CD4-positive, alpha-beta T cell treated with Interleukin-4 for 4 hours (primary cell): Measurements from ENCODE around the gene ATP1A3.
A peak's percentile ranks its signal among the peaks of the same experiment; 100 is the strongest.
"Not testable (repeated sequence)": the region's sequence is repeated elsewhere in the genome, so short reads cannot be mapped to it uniquely, and the experiment has no call there.

Experiments used
- DNase-seq: peaks from one replicate; pipeline ENCODE4 v3.0.0-alpha.2; 2020

The ATP1A3 gene

DNA sequence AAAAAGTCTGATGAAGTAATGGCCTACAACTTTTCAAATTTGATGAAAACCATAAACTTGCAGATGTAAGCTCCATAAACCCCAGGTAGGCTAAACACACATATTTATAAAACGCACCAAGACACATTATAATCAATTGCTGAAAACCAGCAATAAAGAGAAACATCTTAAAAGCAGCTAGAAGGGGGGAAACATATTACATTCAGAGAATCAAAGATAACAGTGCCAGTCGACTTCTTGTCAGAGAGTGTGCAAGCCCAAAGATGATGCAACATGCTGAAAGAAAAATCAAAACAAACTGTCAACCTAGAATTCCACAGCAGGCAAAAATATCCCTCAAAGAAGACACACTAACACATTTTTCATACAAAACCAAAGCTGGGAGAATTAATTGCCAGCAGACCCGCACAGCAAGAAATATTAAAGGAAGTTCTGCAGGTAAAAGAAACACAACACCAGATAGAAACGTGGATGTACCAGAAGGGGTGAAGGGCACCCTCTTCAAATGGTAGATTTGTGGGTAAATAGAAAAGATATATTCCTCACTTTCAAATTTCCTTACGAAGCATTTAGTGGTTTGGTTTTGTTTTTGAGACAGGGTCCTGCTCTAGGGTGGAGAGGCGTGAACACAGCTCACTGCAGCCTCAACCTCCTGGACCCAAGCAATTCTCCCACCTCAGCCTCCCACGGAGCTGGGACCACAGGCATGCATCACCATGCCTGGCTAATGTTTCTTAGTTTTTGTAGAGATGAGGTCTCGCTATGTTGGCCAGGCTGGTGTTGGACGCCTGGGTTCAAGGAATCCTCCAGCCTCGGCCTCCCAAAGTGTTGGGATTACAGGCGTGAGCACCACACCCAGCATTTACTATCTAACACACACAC, 16.5 kb upstream of the ATP1A3 start:
- DNase-seq = no peak

DNA sequence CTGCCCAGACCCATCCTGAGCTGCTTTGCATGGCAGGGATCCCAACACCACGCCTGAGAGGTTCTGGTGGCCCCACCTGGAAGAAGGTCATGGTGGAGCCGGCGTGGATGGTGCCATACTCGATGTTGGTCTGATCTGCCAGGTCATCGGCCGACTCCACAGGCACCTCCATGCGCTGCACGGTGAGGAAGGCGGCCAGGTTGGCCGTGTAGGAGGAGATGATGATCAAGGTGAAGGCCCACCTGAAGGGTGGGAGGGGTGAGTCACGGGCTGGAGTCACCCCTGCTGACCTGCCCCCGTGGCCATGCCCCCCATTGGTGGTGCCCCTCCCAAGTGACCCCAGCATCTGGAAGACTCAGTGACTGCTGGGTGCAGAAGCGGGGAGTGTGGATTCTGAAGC, 12.5 kb upstream of the ATP1A3 start:
- DNase-seq = no peak

DNA sequence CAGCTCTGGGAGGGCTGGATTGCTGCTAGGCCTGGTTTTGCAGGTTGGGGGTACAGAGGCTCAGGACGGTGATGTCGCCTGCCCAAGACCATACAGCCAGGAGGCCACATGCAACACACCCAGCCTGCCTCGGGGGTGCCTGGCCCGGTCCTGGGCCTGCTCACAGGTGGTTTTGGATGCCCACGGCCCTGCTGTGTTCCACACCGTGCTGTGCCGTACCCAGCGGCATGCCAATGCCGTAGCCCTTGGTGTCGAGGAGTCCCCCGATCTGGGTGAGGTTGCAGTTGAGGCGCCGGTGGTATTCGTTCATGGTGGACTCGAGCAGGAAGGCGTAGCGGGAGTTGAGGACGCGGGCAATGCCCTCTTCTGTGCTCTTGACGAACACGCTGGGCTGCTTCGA, 11.5 kb upstream of the ATP1A3 start:
- no peak for DNase-seq

DNA sequence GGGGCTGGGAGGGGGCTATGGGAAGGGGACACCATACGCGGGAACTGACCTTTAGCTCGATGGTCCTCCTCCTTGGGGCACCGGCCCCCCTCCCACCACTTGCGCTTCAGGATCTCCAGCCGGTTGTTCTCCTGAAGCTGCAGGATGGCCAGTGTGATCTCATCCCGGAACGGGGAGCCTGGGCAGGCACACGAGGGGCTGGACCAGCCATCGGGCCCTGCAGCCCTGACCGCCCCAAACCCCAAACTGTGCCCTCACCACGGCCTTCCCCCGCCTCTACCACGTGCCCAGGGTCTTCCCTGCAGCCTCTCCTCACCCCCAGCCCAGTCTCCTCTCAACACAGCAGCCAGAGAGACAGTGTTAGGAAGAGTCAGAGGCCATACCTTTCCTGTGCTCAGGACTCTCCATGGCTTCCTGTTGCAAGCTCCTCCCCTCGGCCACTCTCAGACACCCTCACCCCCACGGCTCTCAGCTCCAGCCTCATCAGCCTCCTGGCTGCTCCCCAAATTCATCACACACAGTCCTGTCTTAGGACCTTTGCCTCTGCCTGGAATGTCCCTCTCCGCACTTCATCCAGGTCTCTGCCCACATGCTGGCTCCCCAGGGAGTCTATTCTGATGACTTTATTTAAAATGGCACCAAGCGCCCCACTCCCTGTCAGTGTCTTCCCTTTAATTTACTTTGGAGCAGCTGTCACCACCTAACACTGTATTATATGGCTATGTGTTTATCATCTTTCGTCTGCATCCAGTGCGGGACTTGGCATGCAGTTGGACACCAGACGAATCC, 9.7 kb upstream of the ATP1A3 start:
- DNase-seq = no peak

- no peak for DNase-seq
These were observed 5.8 kb upstream of the ATP1A3 start for GRCh38 chr19:41999878-42000208.

- no peak for DNase-seq
These were observed 5.2 kb upstream of the ATP1A3 start for GRCh38 chr19:41999071-41999877.

- DNase-seq = no peak
These were observed 4.4 kb upstream of the ATP1A3 start for GRCh38 chr19:41998246-41999020.

GRCh38 chr19:41997851-41998229, 3.8 kb upstream of the ATP1A3 start:
- DNase-seq = no peak

- peak; percentile 4 for DNase-seq
These were observed 3.3 kb upstream of the ATP1A3 start for GRCh38 chr19:41997121-41997850.

GRCh38 chr19:41995959-41996797, 2.1 kb upstream of the ATP1A3 start:
- DNase-seq = no peak

DNA sequence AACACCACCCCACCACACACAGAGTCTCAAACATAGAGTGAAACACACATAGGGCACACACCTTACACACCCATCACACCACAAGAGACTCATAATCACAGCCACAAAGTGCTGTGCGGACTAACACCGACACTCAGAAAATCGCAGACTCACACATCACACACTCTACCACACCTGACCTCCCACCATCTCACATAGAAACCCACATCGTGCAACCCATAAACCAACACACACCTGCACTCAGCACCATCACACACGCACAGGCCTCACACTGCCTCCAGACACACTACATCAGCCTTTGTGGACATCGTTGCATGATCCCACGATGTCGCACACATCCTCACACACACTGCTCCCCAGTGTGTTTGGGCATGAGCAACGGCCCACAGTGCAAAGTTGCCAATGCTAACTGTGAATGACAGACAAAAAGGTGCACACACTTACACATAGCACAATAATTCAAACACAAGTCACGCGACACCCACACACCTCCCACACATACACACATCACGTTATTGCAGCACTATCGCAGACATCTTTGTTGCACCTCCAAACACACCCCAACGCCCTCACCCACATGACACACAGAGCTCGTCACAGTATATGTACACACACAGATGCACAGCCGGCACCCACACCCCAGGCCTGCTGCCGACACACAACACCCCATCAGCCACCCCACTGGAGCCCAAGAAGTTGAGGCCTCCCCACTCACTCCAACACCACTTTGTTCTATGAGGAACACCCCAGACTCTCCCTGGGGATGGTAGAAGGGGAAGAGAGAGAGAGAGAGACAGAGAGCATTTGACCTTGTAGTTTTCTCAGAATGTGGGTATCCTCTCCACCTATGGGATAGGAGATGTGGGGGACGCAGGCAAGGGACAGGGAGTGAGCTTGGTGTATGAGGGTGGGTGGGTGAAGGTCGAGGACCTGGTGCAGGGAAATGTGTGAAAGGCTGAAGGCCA, 1.2 kb upstream of the ATP1A3 start:
- no peak for DNase-seq

- no peak for DNase-seq
These were observed 516 bp upstream of the ATP1A3 start for GRCh38 chr19:41994521-41994971.

DNA sequence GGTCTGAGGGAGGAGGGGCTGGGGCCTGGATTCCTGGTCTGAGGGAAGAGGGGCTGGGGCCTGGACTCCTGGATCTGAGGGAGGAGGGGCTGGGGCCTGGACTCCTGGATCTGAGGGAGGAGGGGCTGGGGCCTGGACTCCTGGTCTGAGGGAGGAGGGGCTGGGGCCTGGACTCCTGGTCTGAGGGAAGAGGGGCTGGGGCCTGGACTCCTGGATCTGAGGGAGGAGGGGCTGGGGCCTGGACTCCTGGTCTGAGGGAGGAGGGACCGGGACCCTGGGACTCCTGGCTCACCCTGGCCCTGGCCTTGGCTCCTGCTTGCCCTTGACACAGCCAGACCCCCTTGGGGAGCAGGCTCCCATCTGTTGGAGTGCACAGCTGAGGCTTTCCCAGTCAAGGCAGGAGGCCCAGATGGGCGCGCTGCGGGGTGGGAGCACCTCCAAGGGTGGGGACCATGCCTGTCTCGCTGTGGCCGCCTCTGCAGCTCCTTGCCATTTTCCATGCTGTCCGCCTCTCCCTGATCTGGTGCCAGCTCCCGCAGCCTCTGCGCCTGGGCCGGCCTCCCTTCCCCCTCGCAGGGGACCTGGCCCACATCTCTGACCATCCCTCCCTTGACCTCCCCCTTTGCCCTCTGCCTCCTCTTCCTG, 2.0 kb downstream of the ATP1A3 start:
- DNase-seq = not testable (repeated sequence)

GRCh38 chr19:41991025-41991424, 3.0 kb downstream of the ATP1A3 start:
- no peak for DNase-seq

- DNase-seq = no peak
These were observed 3.4 kb downstream of the ATP1A3 start for GRCh38 chr19:41990615-41991014.

- no peak for DNase-seq
These were observed 4.0 kb downstream of the ATP1A3 start for GRCh38 chr19:41990028-41990427.

DNA sequence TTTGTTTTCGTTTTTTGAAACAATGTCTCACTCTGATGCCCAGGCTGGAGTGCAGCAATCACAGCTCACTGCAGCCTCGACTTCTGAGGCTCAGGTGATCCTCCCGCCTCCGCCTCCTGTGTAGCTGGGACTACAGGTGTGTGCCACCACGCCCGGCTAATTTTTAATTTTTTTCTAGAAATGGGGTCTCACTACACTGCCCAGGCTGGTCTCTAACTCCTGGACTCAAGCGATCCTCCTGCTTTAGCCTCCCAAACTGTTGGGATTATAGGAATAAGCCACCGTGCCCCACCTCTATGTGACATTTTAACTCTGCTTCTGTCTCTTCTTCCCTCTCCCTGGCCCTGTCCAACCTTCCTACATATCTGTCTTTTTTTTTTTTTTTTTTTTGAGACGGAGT, 5.1 kb downstream of the ATP1A3 start:
- DNase-seq = no peak

- DNase-seq = no peak
These were observed 6.7 kb downstream of the ATP1A3 start for GRCh38 chr19:41987141-41987860.
